Tibial artery (tissue), 4 donors: Measurements from ENCODE around the gene MAST4.

Experiments
- DNase-seq, 2 donors: peaks; one replicate each; pipeline ENCODE4 v3.0.0-alpha.2; 2019
- H3K27ac ChIP-seq, 2 donors: fragments of 200-600 bp; sonication (generic) in 1 of 2; 1 replicate in 1 of 2; 2 replicates in 1 of 2; pipeline ENCODE4 v1.5.1; 2018 to 2019; ENCODE audit warnings: mild to moderate bottlenecking in 1 of 2
- H3K27me3 ChIP-seq, 2 donors: fragments of 200-600 bp; sonication (generic) in 1 of 2; one replicate each; pipeline versions ENCODE4 v1.5.1 to v1.6.0; 2016 to 2019
- H3K36me3 ChIP-seq, 3 donors: fragments of 200-600 bp; sonication (generic) in 2 of 3; one replicate each; pipeline ENCODE4 v1.5.1; 2016 to 2019; ENCODE audit warnings: mild to moderate bottlenecking in 2 of 3
- H3K4me1 ChIP-seq, 4 donors: fragments of 200-600 bp; sonication (generic) in 2 of 4; 1 replicate in 3 of 4; 2 replicates in 1 of 4; pipeline ENCODE4 v1.5.1; 2016 to 2019
- H3K4me3 ChIP-seq, 2 donors: fragments of 200-600 bp; sonication (generic) in 1 of 2; 1 replicate in 1 of 2; 2 replicates in 1 of 2; pipeline ENCODE4 v1.5.1; 2018 to 2019; ENCODE audit warnings: mild to moderate bottlenecking in 2 of 2
- H3K9me3 ChIP-seq, 3 donors: fragments of 200-600 bp; sonication (generic) in 1 of 3; one replicate each; pipeline ENCODE4 v1.5.1; 2016 to 2019
- CTCF ChIP-seq, 2 experiments: fragments of 200-600 bp in 1 of 2; fragments of 450-650 bp in 1 of 2; IDR thresholded peaks; one replicate each; pipeline ENCODE4 v1.5.1; 2017 to 2019; ENCODE audit warnings: antibody characterized with exemption in 2 of 2, mild to moderate bottlenecking in 1 of 2, moderate library complexity in 1 of 2
- intact Hi-C: fragments of 100-400 bp; cut with DNase I; formaldehyde crosslinking; loops from one replicate; pipeline ENCODE4 v1.15.0; 2023; ENCODE audit warnings: low total_unique reads

Gene MAST4

GRCh38 chr5:67073045-67073680 lies 477.0 kb downstream of the MAST4 start:
- Histone ChIP-seq H3K36me3 (no peaks in the 10 kb centered on the region), H3K4me3 (no peak overlapping the region), H3K27me3 (no peaks in the 10 kb centered on the region), H3K27ac (no peak overlapping the region), H3K4me1 (peaks cover 0 to 7% (median 2%) of the 10 kb centered on the region in 4 donors), H3K9me3 (no peaks in the 10 kb centered on the region)
- DNase-seq: no peak
- no peak for TF ChIP-seq CTCF (IDR thresholded peaks at IDR 0.05)
- intact Hi-C loops: no loop called here

GRCh38 chr5:67077296-67077695 lies 481.1 kb downstream of the MAST4 start:
- Histone ChIP-seq H3K36me3 (no peaks in the 10 kb centered on the region), H3K27me3 (no peaks in the 10 kb centered on the region), H3K27ac (no peak overlapping the region), H3K9me3 (no peaks in the 10 kb centered on the region), H3K4me3 (no peak overlapping the region), H3K4me1 (peaks cover 0 to 7% (median 2%) of the 10 kb centered on the region in 4 donors)
- intact Hi-C loops: no loop called here
- DNase-seq: no peak
- TF ChIP-seq CTCF (IDR thresholded peaks at IDR 0.05): no peak

- intact Hi-C loops: no loop called here
- TF ChIP-seq CTCF (IDR thresholded peaks at IDR 0.05): no peak
- H3K4me3 ChIP-seq: no peak overlapping the region
- peaks cover 0 to 6% (median 0%) of the 10 kb centered on the region in 4 donors for H3K4me1 ChIP-seq
- H3K27me3 ChIP-seq: no peaks in the 10 kb centered on the region
- H3K9me3 ChIP-seq: no peaks in the 10 kb centered on the region
- no peak for DNase-seq
- no peak overlapping the region for H3K27ac ChIP-seq
- no peaks in the 10 kb centered on the region for H3K36me3 ChIP-seq
Measured at GRCh38 chr5:67081261-67081660, 485.1 kb downstream of the MAST4 start.

- H3K4me3 ChIP-seq: no peak overlapping the region
- TF ChIP-seq CTCF (IDR thresholded peaks at IDR 0.05): no peak
- DNase-seq: no peak
- H3K36me3 ChIP-seq: no peaks in the 10 kb centered on the region
- intact Hi-C loops: no loop called here
- no peaks in the 10 kb centered on the region for H3K27me3 ChIP-seq
- H3K27ac ChIP-seq: no peak overlapping the region
- H3K4me1 ChIP-seq: peaks cover 0 to 6% (median 0%) of the 10 kb centered on the region in 4 donors
- no peaks in the 10 kb centered on the region for H3K9me3 ChIP-seq
Measured at GRCh38 chr5:67082941-67083340, 486.7 kb downstream of the MAST4 start.

GRCh38 chr5:67085616-67086015 lies 489.4 kb downstream of the MAST4 start:
- Histone ChIP-seq H3K4me1 (peaks cover 0 to 14% (median 3%) of the 10 kb centered on the region in 4 donors), H3K9me3 (no peaks in the 10 kb centered on the region), H3K4me3 (no peak overlapping the region), H3K36me3 (peaks cover 0 to 2% (median 0%) of the 10 kb centered on the region in 3 donors), H3K27me3 (no peaks in the 10 kb centered on the region), H3K27ac (no peak overlapping the region)
- DNase-seq: no peak
- intact Hi-C loops: no loop called here
- TF ChIP-seq CTCF (IDR thresholded peaks at IDR 0.05): no peak
